ENCODE measurements around the gene CCR2. TPM values are rescaled to one million over a fixed set of nuclear protein-coding genes. Genes with fewer than 3 reads are reported as not detected.
A peak's percentile ranks its signal among the peaks of the same experiment; 100 is the strongest.

CCR2 gene
- total RNA-seq, 1 donor from 2014 or later = not detected

DNA sequence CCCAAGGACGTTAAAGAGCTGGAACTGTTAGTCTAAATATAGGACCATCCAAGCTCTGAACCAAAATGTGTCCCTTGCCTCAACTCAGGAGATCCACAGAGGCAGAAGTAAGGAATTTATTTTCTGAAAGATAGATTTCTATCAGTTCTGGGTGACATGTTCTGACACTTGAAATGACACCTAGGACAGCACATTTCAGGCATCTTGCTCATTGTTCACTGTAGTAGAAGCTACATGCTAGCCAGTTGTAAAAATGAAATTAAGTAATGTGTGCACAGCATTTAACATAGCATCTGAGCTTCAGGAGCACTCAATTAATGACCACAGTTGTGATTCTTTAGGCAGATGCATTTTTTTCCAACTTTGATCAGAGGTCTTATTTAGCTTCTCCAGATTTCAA lies 567 bp downstream of the CCR2 start:
- no peak for DNase-seq (ENCODE audit: low read depth)

GRCh38 chr3:46354984-46355383 lies 1.1 kb downstream of the CCR2 start:
- no peak for DNase-seq (ENCODE audit: low read depth)

- DNase-seq (ENCODE audit: low read depth) = no peak
Observed at GRCh38 chr3:46356276-46356675, 2.4 kb downstream of the CCR2 start.

DNA sequence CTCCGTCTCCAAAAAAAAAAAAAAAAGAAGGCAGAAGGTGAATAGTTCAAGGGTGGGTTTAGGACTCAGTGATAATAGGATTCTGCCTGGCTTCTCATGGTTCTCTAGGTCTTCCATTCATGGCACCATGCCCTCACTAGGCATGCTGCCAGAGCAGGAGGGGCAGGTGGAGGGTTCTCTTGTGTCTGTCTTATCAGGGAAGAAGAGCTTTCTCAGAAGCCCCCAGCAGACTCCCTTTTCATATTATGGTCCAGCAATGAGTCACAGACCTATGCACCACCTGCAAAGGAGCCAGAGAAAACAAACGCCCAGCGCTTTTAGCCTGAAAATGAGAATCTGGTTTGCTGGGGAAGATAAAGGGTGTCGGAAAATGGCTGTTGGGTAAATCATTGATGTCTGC lies 3.0 kb downstream of the CCR2 start:
- DNase-seq (ENCODE audit: low read depth) = no peak

DNA sequence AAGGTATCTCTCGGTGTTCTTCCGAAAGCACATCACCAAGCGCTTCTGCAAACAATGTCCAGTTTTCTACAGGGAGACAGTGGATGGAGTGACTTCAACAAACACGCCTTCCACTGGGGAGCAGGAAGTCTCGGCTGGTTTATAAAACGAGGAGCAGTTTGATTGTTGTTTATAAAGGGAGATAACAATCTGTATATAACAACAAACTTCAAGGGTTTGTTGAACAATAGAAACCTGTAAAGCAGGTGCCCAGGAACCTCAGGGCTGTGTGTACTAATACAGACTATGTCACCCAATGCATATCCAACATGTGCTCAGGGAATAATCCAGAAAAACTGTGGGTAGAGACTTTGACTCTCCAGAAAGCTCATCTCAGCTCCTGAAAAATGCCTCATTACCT lies 4.6 kb downstream of the CCR2 start:
- DNase-seq (ENCODE audit: low read depth) = no peak

DNA sequence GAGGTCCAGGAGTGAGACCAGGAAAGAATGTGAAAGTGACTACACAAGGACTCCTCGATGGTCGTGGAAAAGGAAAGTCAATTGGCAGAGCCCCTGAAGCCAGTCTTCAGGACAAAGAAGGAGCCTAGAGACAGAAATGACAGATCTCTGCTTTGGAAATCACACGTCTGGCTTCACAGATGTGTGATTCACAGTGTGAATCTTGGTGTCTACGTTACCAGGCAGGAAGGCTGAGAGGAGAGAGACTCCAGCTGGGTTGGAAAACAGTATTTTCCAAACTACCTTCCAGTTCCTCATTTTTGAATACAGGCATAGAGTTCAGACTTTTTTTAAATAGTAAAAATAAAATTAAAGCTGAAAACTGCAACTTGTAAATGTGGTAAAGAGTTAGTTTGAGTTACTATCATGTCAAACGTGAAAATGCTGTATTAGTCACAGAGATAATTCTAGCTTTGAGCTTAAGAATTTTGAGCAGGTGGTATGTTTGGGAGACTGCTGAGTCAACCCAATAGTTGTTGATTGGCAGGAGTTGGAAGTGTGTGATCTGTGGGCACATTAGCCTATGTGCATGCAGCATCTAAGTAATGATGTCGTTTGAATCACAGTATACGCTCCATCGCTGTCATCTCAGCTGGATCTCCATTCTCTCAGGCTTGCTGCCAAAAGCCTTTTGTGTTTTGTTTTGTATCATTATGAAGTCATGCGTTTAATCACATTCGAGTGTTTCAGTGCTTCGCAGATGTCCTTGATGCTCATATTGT lies 6.0 kb downstream of the CCR2 start:
- peak; percentile 45 for DNase-seq (ENCODE audit: low read depth)

GRCh38 chr3:46360907-46361306 lies 7.0 kb downstream of the CCR2 start:
- DNase-seq (ENCODE audit: low read depth) = peak; percentile 47

GRCh38 chr3:46361408-46362283 lies 7.7 kb downstream of the CCR2 start:
- DNase-seq (ENCODE audit: low read depth) = peak; percentile 40

- DNase-seq (ENCODE audit: low read depth) = no peak
Observed at GRCh38 chr3:46365041-46365440, 11.1 kb downstream of the CCR2 start.

DNA sequence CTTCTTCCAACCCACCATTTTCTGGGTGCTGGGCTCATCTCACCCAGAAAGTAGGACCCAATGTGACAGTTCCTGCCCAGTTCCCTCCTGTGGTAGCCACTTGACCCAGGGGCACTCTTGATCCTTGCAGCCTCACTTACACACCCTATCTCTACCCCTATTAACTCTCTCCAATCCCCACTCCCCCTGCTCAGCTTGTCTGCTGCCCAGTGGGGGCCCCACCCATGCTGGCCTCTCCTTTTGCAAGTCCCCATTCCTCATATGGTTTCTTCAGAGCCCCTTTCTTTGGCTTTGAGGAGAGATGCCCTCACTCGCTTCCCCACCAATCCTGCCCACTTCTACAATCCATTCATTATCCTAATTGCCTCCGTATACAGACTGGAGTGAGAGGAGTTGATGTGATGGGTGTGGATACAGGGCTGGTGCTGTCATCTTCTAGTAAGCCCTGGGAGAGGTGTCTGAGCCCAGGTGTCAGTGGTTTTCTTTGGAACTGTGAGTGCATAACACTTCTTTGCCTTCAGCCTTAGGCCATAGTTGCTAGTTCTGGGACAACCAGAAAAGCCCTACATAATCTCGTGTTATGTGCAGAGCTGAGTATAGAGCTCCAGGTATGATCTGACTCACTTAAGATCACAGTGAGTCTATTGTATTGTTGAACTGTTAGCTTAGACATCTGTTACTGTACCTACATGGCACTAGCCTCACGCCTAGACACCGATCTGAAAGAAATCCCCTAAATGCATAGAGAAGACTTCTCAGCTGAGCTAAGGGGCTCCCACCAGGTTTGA lies 12.0 kb downstream of the CCR2 start:
- DNase-seq (ENCODE audit: low read depth) = no peak

DNA sequence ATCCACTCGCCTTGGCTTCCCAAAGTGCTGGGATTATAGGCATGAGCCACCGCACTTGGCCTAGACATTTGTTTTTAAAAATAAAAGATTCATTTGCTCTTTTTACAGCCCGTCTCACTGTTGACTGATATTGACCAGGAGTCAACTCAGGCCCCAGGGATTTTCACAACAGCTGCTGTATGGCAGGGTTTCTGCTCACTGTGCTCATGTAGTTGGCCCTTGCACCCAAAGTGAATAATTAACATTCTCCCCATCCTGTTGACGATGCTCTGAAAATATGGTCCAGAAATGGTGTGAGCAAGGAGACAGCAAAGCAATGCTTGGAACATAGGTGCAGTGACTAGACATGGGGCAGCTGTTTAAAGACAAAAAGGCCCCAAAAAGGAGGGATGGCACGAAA lies 13.9 kb downstream of the CCR2 start:
- no peak for DNase-seq (ENCODE audit: low read depth)

DNA sequence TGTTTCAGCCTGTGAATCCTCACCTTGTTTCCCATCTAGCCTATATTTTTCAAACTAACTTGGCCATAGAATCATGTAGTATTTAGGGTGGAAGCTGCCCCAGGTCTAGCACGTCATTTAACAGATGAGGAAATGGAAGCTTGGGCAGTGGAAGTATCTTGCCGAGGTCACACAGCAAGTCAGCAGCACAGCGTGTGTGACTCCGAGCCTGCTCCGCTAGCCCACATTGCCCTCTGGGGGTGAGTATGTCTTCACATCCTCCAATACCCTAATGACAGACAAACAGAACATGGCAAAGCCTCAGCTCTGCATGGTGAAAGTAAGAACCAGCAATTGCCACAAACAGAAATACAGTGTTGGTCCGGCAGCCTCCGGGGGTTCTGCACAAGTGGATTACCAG lies 14.7 kb downstream of the CCR2 start:
- peak; percentile 60 for DNase-seq (ENCODE audit: low read depth)

- DNase-seq (ENCODE audit: low read depth) = no peak
Observed at GRCh38 chr3:46369151-46369550, 15.2 kb downstream of the CCR2 start.

DNA sequence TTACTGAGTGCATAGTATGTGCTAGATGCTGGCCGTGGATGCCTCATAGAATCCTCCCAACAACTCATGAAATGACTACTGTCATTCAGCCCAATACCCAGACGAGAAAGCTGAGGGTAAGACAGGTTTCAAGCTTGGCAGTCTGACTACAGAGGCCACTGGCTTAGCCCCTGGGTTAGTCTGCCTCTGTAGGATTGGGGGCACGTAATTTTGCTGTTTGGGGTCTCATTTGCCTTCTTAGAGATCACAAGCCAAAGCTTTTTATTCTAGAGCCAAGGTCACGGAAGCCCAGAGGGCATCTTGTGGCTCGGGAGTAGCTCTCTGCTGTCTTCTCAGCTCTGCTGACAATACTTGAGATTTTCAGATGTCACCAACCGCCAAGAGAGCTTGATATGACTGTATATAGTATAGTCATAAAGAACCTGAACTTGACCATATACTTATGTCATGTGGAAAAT lies 15.8 kb downstream of the CCR2 start:
- no peak for DNase-seq (ENCODE audit: low read depth)

- DNase-seq (ENCODE audit: low read depth) = no peak
Observed at GRCh38 chr3:46370839-46371518, 17.1 kb downstream of the CCR2 start, which contains the start of gene CCR5. TSS of gene CCR5 (plus strand) at chr3:46370946. CDS start at chr3:46372903, 1,957 bp downstream.

DNA sequence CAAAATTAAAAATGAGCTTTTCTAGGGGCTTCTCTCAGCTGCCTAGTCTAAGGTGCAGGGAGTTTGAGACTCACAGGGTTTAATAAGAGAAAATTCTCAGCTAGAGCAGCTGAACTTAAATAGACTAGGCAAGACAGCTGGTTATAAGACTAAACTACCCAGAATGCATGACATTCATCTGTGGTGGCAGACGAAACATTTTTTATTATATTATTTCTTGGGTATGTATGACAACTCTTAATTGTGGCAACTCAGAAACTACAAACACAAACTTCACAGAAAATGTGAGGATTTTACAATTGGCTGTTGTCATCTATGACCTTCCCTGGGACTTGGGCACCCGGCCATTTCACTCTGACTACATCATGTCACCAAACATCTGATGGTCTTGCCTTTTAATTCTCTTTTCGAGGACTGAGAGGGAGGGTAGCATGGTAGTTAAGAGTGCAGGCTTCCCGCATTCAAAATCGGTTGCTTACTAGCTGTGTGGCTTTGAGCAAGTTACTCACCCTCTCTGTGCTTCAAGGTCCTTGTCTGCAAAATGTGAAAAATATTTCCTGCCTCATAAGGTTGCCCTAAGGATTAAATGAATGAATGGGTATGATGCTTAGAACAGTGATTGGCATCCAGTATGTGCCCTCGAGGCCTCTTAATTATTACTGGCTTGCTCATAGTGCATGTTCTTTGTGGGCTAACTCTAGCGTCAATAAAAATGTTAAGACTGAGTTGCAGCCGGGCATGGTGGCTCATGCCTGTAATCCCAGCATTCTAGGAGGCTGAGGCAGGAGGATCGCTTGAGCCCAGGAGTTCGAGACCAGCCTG lies 17.8 kb downstream of the CCR2 start:
- DNase-seq (ENCODE audit: low read depth) = peak; percentile 13

DNA sequence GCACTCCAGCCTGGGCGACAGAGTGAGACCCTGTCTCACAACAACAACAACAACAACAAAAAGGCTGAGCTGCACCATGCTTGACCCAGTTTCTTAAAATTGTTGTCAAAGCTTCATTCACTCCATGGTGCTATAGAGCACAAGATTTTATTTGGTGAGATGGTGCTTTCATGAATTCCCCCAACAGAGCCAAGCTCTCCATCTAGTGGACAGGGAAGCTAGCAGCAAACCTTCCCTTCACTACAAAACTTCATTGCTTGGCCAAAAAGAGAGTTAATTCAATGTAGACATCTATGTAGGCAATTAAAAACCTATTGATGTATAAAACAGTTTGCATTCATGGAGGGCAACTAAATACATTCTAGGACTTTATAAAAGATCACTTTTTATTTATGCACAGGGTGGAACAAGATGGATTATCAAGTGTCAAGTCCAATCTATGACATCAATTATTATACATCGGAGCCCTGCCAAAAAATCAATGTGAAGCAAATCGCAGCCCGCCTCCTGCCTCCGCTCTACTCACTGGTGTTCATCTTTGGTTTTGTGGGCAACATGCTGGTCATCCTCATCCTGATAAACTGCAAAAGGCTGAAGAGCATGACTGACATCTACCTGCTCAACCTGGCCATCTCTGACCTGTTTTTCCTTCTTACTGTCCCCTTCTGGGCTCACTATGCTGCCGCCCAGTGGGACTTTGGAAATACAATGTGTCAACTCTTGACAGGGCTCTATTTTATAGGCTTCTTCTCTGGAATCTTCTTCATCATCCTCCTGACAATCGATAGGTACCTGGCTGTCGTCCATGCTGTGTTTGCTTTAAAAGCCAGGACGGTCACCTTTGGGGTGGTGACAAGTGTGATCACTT lies 18.8 kb downstream of the CCR2 start:
- DNase-seq (ENCODE audit: low read depth) = peak; percentile 56

DNA sequence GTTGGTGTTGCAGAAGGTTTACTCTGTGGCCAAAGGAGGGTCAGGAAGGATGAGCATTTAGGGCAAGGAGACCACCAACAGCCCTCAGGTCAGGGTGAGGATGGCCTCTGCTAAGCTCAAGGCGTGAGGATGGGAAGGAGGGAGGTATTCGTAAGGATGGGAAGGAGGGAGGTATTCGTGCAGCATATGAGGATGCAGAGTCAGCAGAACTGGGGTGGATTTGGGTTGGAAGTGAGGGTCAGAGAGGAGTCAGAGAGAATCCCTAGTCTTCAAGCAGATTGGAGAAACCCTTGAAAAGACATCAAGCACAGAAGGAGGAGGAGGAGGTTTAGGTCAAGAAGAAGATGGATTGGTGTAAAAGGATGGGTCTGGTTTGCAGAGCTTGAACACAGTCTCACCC lies 20.8 kb downstream of the CCR2 start:
- no peak for DNase-seq (ENCODE audit: low read depth)

DNA sequence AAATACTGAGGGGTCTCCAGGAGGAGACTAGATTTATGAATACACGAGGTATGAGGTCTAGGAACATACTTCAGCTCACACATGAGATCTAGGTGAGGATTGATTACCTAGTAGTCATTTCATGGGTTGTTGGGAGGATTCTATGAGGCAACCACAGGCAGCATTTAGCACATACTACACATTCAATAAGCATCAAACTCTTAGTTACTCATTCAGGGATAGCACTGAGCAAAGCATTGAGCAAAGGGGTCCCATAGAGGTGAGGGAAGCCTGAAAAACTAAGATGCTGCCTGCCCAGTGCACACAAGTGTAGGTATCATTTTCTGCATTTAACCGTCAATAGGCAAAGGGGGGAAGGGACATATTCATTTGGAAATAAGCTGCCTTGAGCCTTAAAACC lies 21.3 kb downstream of the CCR2 start:
- no peak for DNase-seq (ENCODE audit: low read depth)
